OCI-M1 (cell line): ENCODE measurements around the gene GDF9.
A peak's percentile ranks its signal among the peaks of the same experiment; 100 is the strongest.
"Not testable (repeated sequence)": the region's sequence is repeated elsewhere in the genome, so short reads cannot be mapped to it uniquely, and the experiment has no call there.

Source experiments
- DNase-seq: peaks from one replicate; lab custom pipeline; 2025; lab: John Stamatoyannopoulos, UW

Gene GDF9

GRCh38 chr5:132872788-132873118 lies 6.5 kb upstream of the GDF9 start:
- no peak for DNase-seq

GRCh38 chr5:132871459-132872284 lies 5.4 kb upstream of the GDF9 start:
- DNase-seq, result peak; percentile 18

- no peak for DNase-seq
Observed at GRCh38 chr5:132870801-132871200, 4.5 kb upstream of the GDF9 start.

- DNase-seq, result no peak
Observed at GRCh38 chr5:132868754-132869153, 2.5 kb upstream of the GDF9 start.

GRCh38 chr5:132867046-132867451 lies 780 bp upstream of the GDF9 start:
- DNase-seq, result no peak

- no peak for DNase-seq
Observed at GRCh38 chr5:132865668-132866341, 464 bp downstream of the GDF9 start.

- DNase-seq, result no peak
Observed at GRCh38 chr5:132860742-132861141, 5.5 kb downstream of the GDF9 start.

GRCh38 chr5:132859889-132860437 lies 6.3 kb downstream of the GDF9 start:
- no peak for DNase-seq

- DNase-seq, result no peak
Observed at GRCh38 chr5:132856011-132856410, 10.3 kb downstream of the GDF9 start.

- not testable (repeated sequence) for DNase-seq
Observed at GRCh38 chr5:132854992-132855391, 11.3 kb downstream of the GDF9 start.

- no peak for DNase-seq
Observed at GRCh38 chr5:132854301-132854700, 12.0 kb downstream of the GDF9 start.

- no peak for DNase-seq
Observed at GRCh38 chr5:132853790-132854189, 12.5 kb downstream of the GDF9 start.

GRCh38 chr5:132853323-132853722 lies 12.9 kb downstream of the GDF9 start:
- DNase-seq, result no peak

- DNase-seq, result no peak
Observed at GRCh38 chr5:132850066-132850465, 16.2 kb downstream of the GDF9 start.

- peak; percentile 43 for DNase-seq
Observed at GRCh38 chr5:132849347-132849746, 16.9 kb downstream of the GDF9 start.

- DNase-seq, result no peak
Observed at GRCh38 chr5:132848270-132848669, 18.0 kb downstream of the GDF9 start.

GRCh38 chr5:132841305-132841704 lies 25.0 kb downstream of the GDF9 start:
- DNase-seq, result no peak

GRCh38 chr5:132840896-132841295 lies 25.4 kb downstream of the GDF9 start:
- no peak for DNase-seq

GRCh38 chr5:132840313-132840712 lies 26.0 kb downstream of the GDF9 start:
- no peak for DNase-seq

- DNase-seq, result no peak
Observed at GRCh38 chr5:132839426-132840301, 26.6 kb downstream of the GDF9 start.

GRCh38 chr5:132838516-132839282 lies 27.6 kb downstream of the GDF9 start:
- no peak for DNase-seq

GRCh38 chr5:132837868-132838267 lies 28.4 kb downstream of the GDF9 start:
- no peak for DNase-seq
